Fibroblast of upper back skin (primary cell): ENCODE data around the gene ZNF557.

Source experiments
- DNase-seq: peaks from one replicate; pipeline ENCODE4 v3.0.0-alpha.2; 2013

The ZNF557 gene

GRCh38 chr19:7076151-7076550 is 6.6 kb downstream of the ZNF557 start:
- DNase-seq: no peak

GRCh38 chr19:7078008-7078407 is 8.5 kb downstream of the ZNF557 start:
- no peak for DNase-seq

- peak; percentile 10 for DNase-seq
Measured at GRCh38 chr19:7083076-7083956, 13.8 kb downstream of the ZNF557 start.

- no peak for DNase-seq
Measured at GRCh38 chr19:7088999-7089398, 19.5 kb downstream of the ZNF557 start.

- DNase-seq: no peak
Measured at GRCh38 chr19:7098096-7098495, 28.6 kb downstream of the ZNF557 start.

- DNase-seq: peak; percentile 89
Measured at GRCh38 chr19:7098701-7099596, 29.4 kb downstream of the ZNF557 start.

- no peak for DNase-seq
Measured at GRCh38 chr19:7099597-7099921, 30.1 kb downstream of the ZNF557 start.

- no peak for DNase-seq
Measured at GRCh38 chr19:7101498-7102253, 32.2 kb downstream of the ZNF557 start.

GRCh38 chr19:7104747-7105447 is 35.4 kb downstream of the ZNF557 start:
- no peak for DNase-seq

- no peak for DNase-seq
Measured at GRCh38 chr19:7106711-7107657, 37.5 kb downstream of the ZNF557 start.

GRCh38 chr19:7109678-7110289 is 40.3 kb downstream of the ZNF557 start:
- DNase-seq: peak; percentile 16

- no peak for DNase-seq
Measured at GRCh38 chr19:7112675-7113074, 43.2 kb downstream of the ZNF557 start.

- DNase-seq: no peak
Measured at GRCh38 chr19:7113233-7113632, 43.7 kb downstream of the ZNF557 start.

- DNase-seq: no peak
Measured at GRCh38 chr19:7115721-7116120, 46.2 kb downstream of the ZNF557 start.

GRCh38 chr19:7117248-7117647 is 47.7 kb downstream of the ZNF557 start:
- no peak for DNase-seq

GRCh38 chr19:7119582-7119981 is 50.1 kb downstream of the ZNF557 start:
- no peak for DNase-seq

GRCh38 chr19:7120499-7120898 is 51.0 kb downstream of the ZNF557 start:
- no peak for DNase-seq

- DNase-seq: no peak
Measured at GRCh38 chr19:7122701-7123100, 53.2 kb downstream of the ZNF557 start.

- DNase-seq: no peak
Measured at GRCh38 chr19:7124782-7125181, 55.3 kb downstream of the ZNF557 start.

GRCh38 chr19:7125221-7125620 is 55.7 kb downstream of the ZNF557 start:
- no peak for DNase-seq

GRCh38 chr19:7126132-7126531 is 56.6 kb downstream of the ZNF557 start:
- no peak for DNase-seq
